ENCODE data around the gene BPIFB1. TPM values are rescaled to one million over a fixed set of nuclear protein-coding genes. Genes with fewer than 3 reads are reported as not detected.

The BPIFB1 gene
- total RNA-seq, 3 donors from 2014 or later, result not detected

DNA sequence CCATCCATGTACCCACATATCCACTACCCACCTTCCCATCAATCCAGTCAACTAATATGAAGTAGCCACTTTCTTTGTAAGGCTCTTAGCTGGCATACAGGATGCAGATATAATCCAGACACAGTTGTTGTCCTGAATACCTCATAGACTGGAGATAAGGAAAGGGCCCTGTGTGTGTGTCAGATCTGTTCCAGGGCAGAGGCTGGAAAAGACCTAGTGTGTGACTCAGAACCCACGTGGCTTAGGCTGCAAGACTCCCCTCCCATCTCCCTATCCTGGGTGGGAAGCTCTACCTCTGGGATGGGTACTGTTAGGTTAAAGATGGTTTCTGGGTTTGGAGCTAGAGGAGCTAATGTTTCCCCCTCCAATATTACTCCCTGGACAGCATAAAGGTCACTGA lies 43.6 kb upstream of the BPIFB1 start:
- DNase-seq, result no peak

DNA sequence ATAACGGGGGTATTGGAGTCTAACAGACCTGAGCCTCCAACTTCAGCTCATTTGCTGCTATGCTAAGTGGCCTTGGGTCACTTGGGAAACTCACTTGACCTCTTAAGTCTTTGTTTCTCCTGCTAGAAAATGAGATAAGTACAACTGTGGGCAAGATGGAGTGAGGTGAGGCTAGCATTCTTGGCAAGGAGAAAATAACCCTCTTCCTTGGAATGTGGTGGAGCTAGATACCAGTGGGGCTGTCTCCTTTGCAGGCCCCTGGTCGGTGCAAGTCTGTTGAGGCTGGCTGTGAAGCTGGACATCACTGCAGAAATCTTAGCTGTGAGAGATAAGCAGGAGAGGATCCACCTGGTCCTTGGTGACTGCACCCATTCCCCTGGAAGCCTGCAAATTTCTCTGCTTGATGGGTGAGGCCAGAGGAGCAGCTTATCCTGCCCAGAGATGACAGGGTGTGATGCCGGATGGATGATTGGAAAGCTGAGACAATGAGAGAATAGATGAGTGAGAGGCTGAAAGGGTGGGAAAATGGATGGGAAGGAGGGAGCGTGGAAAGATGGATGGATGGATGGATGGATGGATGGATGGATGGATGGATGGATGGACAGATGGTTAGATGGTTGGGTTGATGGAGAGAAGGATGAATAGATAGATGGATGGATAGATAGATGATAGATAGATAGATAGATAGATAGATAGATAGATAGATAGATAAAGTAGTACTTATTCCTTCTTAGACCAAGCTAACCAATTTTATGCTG lies 42.9 kb upstream of the BPIFB1 start:
- H3K4me3 ChIP-seq, result no peak overlapping the region
- no peak for ATAC-seq
- no peak for DNase-seq
- no peaks in the 10 kb centered on the region for H3K9me3 ChIP-seq
- TF ChIP-seq, protein P1, sequence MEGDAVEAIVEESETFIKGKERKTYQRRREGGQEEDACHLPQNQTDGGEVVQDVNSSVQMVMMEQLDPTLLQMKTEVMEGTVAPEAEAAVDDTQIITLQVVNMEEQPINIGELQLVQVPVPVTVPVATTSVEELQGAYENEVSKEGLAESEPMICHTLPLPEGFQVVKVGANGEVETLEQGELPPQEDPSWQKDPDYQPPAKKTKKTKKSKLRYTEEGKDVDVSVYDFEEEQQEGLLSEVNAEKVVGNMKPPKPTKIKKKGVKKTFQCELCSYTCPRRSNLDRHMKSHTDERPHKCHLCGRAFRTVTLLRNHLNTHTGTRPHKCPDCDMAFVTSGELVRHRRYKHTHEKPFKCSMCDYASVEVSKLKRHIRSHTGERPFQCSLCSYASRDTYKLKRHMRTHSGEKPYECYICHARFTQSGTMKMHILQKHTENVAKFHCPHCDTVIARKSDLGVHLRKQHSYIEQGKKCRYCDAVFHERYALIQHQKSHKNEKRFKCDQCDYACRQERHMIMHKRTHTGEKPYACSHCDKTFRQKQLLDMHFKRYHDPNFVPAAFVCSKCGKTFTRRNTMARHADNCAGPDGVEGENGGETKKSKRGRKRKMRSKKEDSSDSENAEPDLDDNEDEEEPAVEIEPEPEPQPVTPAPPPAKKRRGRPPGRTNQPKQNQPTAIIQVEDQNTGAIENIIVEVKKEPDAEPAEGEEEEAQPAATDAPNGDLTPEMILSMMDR (IDR thresholded peaks at IDR 0.05), result no peak
- no peaks in the 10 kb centered on the region for H3K4me1 ChIP-seq (ENCODE audit: low read depth)
- intact Hi-C loops (cut with DNase I, micrococcal nuclease), result no loop called here
- no peaks in the 10 kb centered on the region for H3K36me3 ChIP-seq (ENCODE audit: low read depth)

More for the DNA sequence above, 43.6 kb upstream of the BPIFB1 start:
- TF ChIP-seq, protein P1 (IDR thresholded peaks at IDR 0.05), result no peak
- ATAC-seq, result no peak
- Histone ChIP-seq H3K4me1 (ENCODE audit: low read depth) (no peaks in the 10 kb centered on the region), H3K9me3 (no peaks in the 10 kb centered on the region), H3K36me3 (ENCODE audit: low read depth) (no peaks in the 10 kb centered on the region), H3K4me3 (no peak overlapping the region)
- intact Hi-C loops (cut with DNase I, micrococcal nuclease), result no loop called here

- TF ChIP-seq, protein P1 (IDR thresholded peaks at IDR 0.05), result no peak
- no peak for ATAC-seq
- H3K4me1 ChIP-seq (ENCODE audit: low read depth), result no peaks in the 10 kb centered on the region
- no peak overlapping the region for H3K4me3 ChIP-seq
- no peak for DNase-seq
- no peaks in the 10 kb centered on the region for H3K9me3 ChIP-seq
- intact Hi-C loops (cut with DNase I, micrococcal nuclease), result no loop called here
- H3K36me3 ChIP-seq (ENCODE audit: low read depth), result no peaks in the 10 kb centered on the region
Measured at GRCh38 chr20:33240923-33241322, 42.1 kb upstream of the BPIFB1 start.

DNA sequence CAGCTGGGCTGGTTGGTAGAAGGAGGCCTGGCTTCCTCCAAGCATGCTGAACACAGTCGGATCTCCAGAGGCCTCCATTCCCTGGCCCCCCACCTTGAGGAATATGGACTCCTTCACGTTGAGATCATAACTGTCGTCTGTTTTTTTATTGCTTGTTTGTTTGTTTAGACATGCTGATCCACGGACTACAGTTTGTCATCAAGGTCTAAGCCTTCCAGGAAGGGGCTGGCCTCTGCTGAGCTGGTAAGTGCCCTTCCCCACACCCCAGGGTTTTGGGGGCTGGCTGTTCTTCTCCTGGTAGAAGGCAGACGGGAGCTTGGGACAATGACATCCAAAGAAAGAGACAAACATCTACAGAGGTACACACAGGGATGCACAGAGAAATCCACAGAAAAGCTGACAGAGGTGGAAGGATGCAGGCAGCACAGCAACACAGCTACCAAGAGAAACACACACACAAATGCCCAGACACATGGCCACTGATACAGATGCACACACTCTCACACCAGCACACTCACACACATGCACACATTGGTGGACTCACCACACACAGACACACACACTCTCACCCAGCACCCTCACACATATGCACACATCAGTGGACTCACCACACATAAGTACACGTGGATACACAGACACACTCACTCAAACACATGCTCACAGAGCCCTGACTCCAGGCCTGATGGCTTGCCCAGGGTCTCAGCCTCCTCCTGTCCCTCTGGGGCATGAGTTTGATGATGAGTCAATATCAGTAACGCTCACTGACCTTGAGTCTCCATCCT lies 40.5 kb upstream of the BPIFB1 start:
- Histone ChIP-seq H3K9me3 (no peaks in the 10 kb centered on the region), H3K36me3 (ENCODE audit: low read depth) (no peaks in the 10 kb centered on the region), H3K4me3 (no peak overlapping the region), H3K4me1 (ENCODE audit: low read depth) (no peaks in the 10 kb centered on the region)
- TF ChIP-seq, protein P1 (IDR thresholded peaks at IDR 0.05), result no peak
- DNase-seq, result no peak
- intact Hi-C loops (cut with DNase I, micrococcal nuclease), result no loop called here
- ATAC-seq, result no peak

DNA sequence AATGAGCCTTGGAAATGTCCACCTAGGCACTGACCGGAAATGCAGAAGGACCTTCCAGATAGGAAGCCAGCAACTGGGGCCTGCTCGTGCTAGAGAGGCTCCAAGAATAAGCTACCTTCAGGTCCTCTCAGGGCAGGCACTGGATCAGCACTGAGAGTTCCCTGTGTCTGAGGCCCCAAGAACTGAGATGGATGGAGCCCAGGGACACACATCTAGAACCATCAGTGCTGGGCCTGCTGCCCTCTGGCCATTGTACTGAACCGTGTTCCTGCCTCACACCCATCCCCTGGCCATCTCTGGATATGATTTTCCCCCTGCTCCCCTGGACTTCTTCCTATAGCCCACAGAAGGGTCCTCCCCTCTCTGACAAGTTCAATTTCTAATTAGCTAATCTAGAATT lies 36.9 kb upstream of the BPIFB1 start:
- Histone ChIP-seq H3K4me3 (no peak overlapping the region), H3K9me3 (no peaks in the 10 kb centered on the region), H3K36me3 (ENCODE audit: low read depth) (no peaks in the 10 kb centered on the region), H3K4me1 (ENCODE audit: low read depth) (no peaks in the 10 kb centered on the region)
- no peak for ATAC-seq
- DNase-seq, result no peak
- TF ChIP-seq, protein P1 (IDR thresholded peaks at IDR 0.05), result no peak
- intact Hi-C loops (cut with DNase I, micrococcal nuclease), result no loop called here

Measured in mucosa of descending colon (tissue), 3 donors.